OCI-M2 (cell line): Measurements from ENCODE around the gene CDH4.

Source experiments
- DNase-seq: peaks from one replicate; lab custom pipeline; 2025; ENCODE audit not compliant: unreplicated experiment; lab: John Stamatoyannopoulos, UW

Gene CDH4

GRCh38 chr20:61251529-61252393, at the start of gene CDH4:
Gene CDH4, plus strand, starts transcription at chr20:61252261.
- no peak for DNase-seq

GRCh38 chr20:61203320-61203719, 48.7 kb upstream of the CDH4 start:
- no peak for DNase-seq

- no peak for DNase-seq
Measured at GRCh38 chr20:61204206-61204605, 47.9 kb upstream of the CDH4 start.

- DNase-seq: no peak
Measured at GRCh38 chr20:61205769-61206168, 46.3 kb upstream of the CDH4 start.

- no peak for DNase-seq
Measured at GRCh38 chr20:61210862-61211261, 41.2 kb upstream of the CDH4 start.

- no peak for DNase-seq
Measured at GRCh38 chr20:61217848-61218247, 34.2 kb upstream of the CDH4 start.

- no peak for DNase-seq
Measured at GRCh38 chr20:61219021-61219431, 33.0 kb upstream of the CDH4 start.

- no peak for DNase-seq
Measured at GRCh38 chr20:61220131-61220530, 31.9 kb upstream of the CDH4 start.

- DNase-seq: no peak
Measured at GRCh38 chr20:61220626-61221325, 31.3 kb upstream of the CDH4 start.

GRCh38 chr20:61222699-61223098, 29.4 kb upstream of the CDH4 start:
- no peak for DNase-seq

- no peak for DNase-seq
Measured at GRCh38 chr20:61223121-61223520, 28.9 kb upstream of the CDH4 start.

GRCh38 chr20:61230166-61230565, 21.9 kb upstream of the CDH4 start:
- DNase-seq: no peak

- DNase-seq: no peak
Measured at GRCh38 chr20:61233590-61233989, 18.5 kb upstream of the CDH4 start.

GRCh38 chr20:61234224-61234890, 17.7 kb upstream of the CDH4 start:
- no peak for DNase-seq

GRCh38 chr20:61236713-61237112, 15.3 kb upstream of the CDH4 start:
- no peak for DNase-seq

GRCh38 chr20:61238813-61239212, 13.2 kb upstream of the CDH4 start:
- no peak for DNase-seq

GRCh38 chr20:61240814-61241213, 11.2 kb upstream of the CDH4 start:
- no peak for DNase-seq

- DNase-seq: no peak
Measured at GRCh38 chr20:61244213-61244612, 7.8 kb upstream of the CDH4 start.

GRCh38 chr20:61246269-61246668, 5.8 kb upstream of the CDH4 start:
- no peak for DNase-seq

- no peak for DNase-seq
Measured at GRCh38 chr20:61249626-61250025, 2.4 kb upstream of the CDH4 start.

- no peak for DNase-seq
Measured at GRCh38 chr20:61252601-61253263, 671 bp downstream of the CDH4 start.
